Parathyroid adenoma (tissue), 2 donors: ENCODE data around the gene GPX2.

Experiments used
- H2AFZ ChIP-seq: fragments of 300-600 bp; sonication (generic); one replicate; pipeline ENCODE4 v1.7.0; 2017; ENCODE audit warnings: antibody characterized with exemption, mild to moderate bottlenecking
- H3K27ac ChIP-seq: fragments of 300-600 bp; sonication (generic); one replicate; pipeline ENCODE4 v1.7.0; 2017
- H3K27me3 ChIP-seq: fragments of 300-600 bp; sonication (generic); one replicate; pipeline ENCODE4 v1.7.0; 2017; ENCODE audit warnings: low read length; ENCODE audit not compliant: control insufficient read depth, insufficient read depth
- H3K36me3 ChIP-seq: fragments of 300-600 bp; sonication (generic); one replicate; pipeline ENCODE4 v1.7.0; 2017; ENCODE audit warnings: low read length; ENCODE audit not compliant: control insufficient read depth, insufficient read depth
- H3K4me1 ChIP-seq: fragments of 300-600 bp; sonication (generic); one replicate; pipeline ENCODE4 v1.7.0; 2017; ENCODE audit warnings: control low read depth
- H3K4me2 ChIP-seq: fragments of 300-600 bp; sonication (generic); one replicate; pipeline ENCODE4 v1.7.0; 2017; ENCODE audit warnings: low read length
- H3K4me3 ChIP-seq: fragments of 300-600 bp; sonication (generic); one replicate; pipeline ENCODE4 v1.7.0; 2017; ENCODE audit warnings: low read depth, low read length
- H3K79me2 ChIP-seq: fragments of 300-600 bp; sonication (generic); one replicate; pipeline ENCODE4 v1.7.0; 2017; ENCODE audit warnings: control low read depth
- H3K9ac ChIP-seq: fragments of 300-600 bp; sonication (generic); one replicate; pipeline ENCODE4 v1.7.0; 2017; ENCODE audit warnings: mild to moderate bottlenecking
- H3K9me3 ChIP-seq: fragments of 300-600 bp; sonication (generic); one replicate; pipeline ENCODE4 v1.7.0; 2017; ENCODE audit warnings: low read length; ENCODE audit not compliant: control insufficient read depth
- CTCF ChIP-seq: fragments of 300-600 bp; sonication (generic); IDR thresholded peaks from one replicate; pipeline ENCODE4 v1.7.0; 2017; ENCODE audit warnings: antibody characterized with exemption, mild to moderate bottlenecking
- donor health status: primary hyperparathyroidism.

Gene GPX2

GRCh38 chr14:64938972-64939816, 3.4 kb downstream of the GPX2 start:
- Histone ChIP-seq H3K4me3 (no peak overlapping the region), H3K27me3 (no peaks in the 10 kb centered on the region), H3K4me2 (no peak overlapping the region), H3K79me2 (peaks cover 7% of the 10 kb centered on the region), H3K4me1 (peaks cover 52% of the 10 kb centered on the region), H3K36me3 (no peaks in the 10 kb centered on the region), H2AFZ (no peak overlapping the region), H3K9me3 (no peaks in the 10 kb centered on the region), H3K9ac (no peak overlapping the region), H3K27ac (peak overlapping the region; percentile 77)
- TF ChIP-seq CTCF = no peak

GRCh38 chr14:64937821-64938193, 4.7 kb downstream of the GPX2 start:
- Histone ChIP-seq H3K36me3 (no peaks in the 10 kb centered on the region), H3K9ac (no peak overlapping the region), H3K9me3 (no peaks in the 10 kb centered on the region), H3K27me3 (no peaks in the 10 kb centered on the region), H3K4me1 (peaks cover 54% of the 10 kb centered on the region), H3K79me2 (peaks cover 2% of the 10 kb centered on the region), H3K4me2 (no peak overlapping the region), H3K4me3 (no peak overlapping the region), H3K27ac (peak overlapping the region; percentile 77), H2AFZ (no peak overlapping the region)
- TF ChIP-seq CTCF = peak; percentile 54

GRCh38 chr14:64937171-64937820, 5.2 kb downstream of the GPX2 start:
- H2AFZ ChIP-seq = no peak overlapping the region

GRCh38 chr14:64935508-64935907, 7.0 kb downstream of the GPX2 start:
- Histone ChIP-seq H3K27ac (peak overlapping the region; percentile 77), H3K9me3 (no peaks in the 10 kb centered on the region), H3K4me2 (peak overlapping the region; percentile 2), H3K36me3 (no peaks in the 10 kb centered on the region), H2AFZ (no peak overlapping the region), H3K27me3 (no peaks in the 10 kb centered on the region), H3K79me2 (peaks cover 3% of the 10 kb centered on the region), H3K9ac (no peak overlapping the region), H3K4me1 (peaks cover 54% of the 10 kb centered on the region), H3K4me3 (no peak overlapping the region)
- TF ChIP-seq CTCF = no peak

More at GRCh38 chr14:64937171-64937820, 5.2 kb downstream of the GPX2 start:
- Histone ChIP-seq H3K4me2 (peak overlapping the region; percentile 41), H3K79me2 (peaks cover 2% of the 10 kb centered on the region), H3K4me1 (peaks cover 54% of the 10 kb centered on the region), H3K27me3 (no peaks in the 10 kb centered on the region), H3K36me3 (no peaks in the 10 kb centered on the region), H3K9ac (no peak overlapping the region), H3K27ac (peak overlapping the region; percentile 77), H3K4me3 (peak overlapping the region; percentile 15), H3K9me3 (no peaks in the 10 kb centered on the region)
- no peak for TF ChIP-seq CTCF
